ENCODE data around the gene FBLN1.
"Not testable (repeated sequence)": the region's sequence is repeated elsewhere in the genome, so short reads cannot be mapped to it uniquely, and the experiment has no call there.

Gene FBLN1

DNA sequence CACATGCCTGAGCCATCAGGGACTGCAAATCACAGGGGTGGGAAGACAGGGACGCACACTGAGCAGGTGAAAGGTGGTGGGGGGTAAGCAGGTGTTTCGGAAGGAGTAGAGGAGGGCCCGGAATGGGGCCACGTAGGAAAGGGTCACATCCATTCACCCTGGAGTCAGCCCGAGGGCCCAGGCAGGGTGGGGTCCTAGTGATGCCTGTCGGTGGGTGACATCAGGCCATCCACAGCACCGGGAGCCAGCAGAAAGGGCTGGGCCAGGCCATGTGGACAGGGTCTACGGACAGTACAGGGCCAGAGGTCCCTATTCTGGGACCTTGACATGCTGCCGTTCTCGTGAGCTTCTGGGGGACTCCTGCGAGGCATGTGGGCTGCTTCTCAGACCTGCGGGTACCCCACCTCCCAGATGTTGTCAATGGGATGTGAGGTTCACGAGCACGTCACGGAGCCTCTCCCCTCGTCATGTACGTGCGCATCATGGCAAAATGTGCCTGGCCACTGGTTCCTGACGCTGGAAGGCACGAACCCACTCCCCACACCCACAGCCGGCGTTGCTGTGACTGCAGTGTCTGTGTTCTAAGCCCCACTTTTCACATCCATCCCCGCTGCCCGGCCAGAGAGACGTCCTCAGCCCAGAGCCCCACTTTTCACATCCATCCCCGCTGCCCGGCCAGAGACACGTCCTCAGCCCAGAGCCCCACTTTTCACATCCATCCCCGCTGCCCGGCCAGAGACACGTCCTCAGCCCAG is 84.1 kb downstream of the FBLN1 start:
- no peak for DNase-seq

GRCh38 chr22:45587638-45588505 is 85.2 kb downstream of the FBLN1 start:
- DNase-seq: no peak

DNA sequence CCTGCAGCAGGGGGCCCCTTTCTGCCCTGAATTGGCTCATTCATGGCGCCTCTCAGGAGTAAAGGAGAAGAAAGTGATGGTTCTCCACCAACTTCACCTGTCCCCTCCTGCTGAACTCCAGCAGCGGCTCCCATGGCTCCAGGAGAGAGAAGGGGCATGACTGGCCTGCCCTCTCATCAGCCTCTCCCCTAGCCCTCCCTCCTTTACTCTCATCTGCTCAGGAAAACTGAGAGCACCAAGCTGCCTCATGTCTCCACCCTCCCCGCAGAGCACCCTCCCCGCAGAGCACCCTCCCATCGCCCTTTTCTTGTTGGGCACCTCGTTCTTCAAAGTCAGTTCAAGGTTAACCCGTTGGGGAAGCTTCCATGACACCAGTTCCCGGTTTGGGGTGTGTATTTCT is 86.9 kb downstream of the FBLN1 start:
- DNase-seq: no peak

DNA sequence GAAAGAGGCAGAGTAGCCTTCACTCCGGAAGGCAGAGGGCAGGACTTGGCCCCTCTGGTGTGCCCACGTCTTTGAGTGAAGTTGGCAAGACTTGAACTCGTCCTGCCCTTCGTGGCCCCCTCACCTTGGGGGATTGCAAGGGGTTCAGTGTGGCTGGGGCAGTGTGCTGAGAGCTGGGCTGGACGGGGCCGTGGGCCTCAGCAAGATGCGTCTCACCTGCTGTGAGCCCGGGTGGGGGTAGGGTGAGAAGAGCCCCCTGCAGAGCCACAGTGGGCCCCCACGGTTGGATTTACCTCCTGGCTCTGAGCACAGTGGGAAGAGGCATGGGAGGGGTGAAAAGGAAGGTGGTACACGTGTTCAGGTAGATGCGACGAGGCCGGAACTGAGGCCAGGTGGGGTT is 87.6 kb downstream of the FBLN1 start:
- no peak for DNase-seq

- DNase-seq: not testable (repeated sequence)
Observed at GRCh38 chr22:45591633-45592213, 89.0 kb downstream of the FBLN1 start.

GRCh38 chr22:45594123-45594941 is 91.6 kb downstream of the FBLN1 start:
- no peak for DNase-seq

- DNase-seq: no peak
Observed at GRCh38 chr22:45597460-45598192, 94.9 kb downstream of the FBLN1 start.

GRCh38 chr22:45598596-45599217 is 96.0 kb downstream of the FBLN1 start:
- no peak for DNase-seq

DNA sequence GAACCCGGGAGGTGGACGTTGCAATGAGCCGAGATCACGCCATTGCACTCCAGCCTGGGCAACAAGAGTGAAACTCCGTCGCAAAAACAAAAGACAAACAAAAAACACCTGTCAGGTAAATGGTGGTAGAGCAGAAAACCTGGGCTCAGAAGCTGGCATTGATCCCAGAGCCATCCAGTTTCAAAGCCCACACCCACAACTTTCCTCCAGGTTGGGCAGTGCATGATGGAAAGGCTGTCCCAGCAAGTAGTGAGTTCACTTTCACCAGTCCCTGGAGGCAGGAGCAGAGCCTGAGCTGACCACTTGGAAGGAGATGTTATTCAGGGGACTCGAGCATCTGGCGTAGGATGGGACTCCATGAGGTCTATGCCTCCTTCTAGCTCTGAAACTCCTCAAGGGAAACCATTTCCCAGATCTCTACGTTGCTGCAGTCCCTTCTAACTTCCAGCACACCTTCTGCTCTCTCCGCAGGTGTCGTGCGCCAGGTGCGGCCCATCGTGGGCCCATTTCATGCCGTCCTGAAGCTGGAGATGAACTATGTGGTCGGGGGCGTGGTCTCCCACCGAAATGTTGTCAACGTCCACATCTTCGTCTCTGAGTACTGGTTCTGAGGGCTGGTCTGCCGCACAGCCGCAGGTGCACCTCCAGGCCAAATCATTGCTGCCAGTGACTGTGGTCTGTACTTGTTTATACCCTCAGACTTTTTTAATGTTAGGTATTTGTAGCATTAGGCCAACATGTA is 97.3 kb downstream of the FBLN1 start:
- DNase-seq: no peak

DNA sequence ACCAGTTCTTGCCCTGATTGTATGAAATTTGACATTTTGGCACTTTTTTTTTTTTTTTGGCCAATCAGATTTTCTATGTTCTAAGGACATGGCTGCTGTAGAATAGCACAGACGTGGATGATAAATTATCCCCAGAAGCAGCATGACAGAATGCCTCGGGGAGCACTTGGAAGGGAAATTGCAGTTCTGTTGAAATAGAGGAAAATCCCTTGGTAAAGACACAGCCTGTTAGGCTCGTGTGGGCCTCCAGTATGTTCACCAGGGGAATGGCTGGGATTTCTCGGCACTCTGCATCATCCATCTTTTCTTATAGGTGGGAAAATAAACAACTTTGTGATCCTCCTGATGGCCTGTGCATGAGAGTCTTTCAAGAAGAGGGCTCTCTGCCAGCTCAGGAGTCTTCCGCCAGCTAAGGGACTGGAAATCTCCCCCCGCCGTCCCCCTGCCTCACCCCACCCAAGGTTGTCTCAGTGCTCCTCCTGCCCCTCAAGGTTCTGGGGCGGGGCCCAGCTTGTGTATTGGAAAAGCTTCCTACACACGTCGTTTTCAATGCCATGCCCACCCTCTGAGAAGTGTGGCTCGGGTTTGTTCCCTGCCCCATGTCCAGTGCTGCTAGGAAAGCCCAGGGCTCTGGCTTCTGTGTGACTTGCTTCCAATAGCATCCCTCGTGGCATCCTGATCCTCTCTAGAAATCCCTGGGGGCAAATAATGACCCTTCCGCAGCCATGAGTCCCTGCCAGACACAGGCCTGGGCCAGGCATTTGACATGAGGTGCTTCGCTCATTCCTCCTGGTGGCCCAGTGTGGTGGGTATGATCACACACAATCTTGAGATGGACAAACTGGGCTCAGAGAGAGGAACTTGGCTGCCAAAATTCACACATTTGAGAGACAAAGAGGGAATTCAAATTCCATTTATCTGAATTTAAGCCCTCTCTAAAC is 98.4 kb downstream of the FBLN1 start:
- DNase-seq: no peak

DNA sequence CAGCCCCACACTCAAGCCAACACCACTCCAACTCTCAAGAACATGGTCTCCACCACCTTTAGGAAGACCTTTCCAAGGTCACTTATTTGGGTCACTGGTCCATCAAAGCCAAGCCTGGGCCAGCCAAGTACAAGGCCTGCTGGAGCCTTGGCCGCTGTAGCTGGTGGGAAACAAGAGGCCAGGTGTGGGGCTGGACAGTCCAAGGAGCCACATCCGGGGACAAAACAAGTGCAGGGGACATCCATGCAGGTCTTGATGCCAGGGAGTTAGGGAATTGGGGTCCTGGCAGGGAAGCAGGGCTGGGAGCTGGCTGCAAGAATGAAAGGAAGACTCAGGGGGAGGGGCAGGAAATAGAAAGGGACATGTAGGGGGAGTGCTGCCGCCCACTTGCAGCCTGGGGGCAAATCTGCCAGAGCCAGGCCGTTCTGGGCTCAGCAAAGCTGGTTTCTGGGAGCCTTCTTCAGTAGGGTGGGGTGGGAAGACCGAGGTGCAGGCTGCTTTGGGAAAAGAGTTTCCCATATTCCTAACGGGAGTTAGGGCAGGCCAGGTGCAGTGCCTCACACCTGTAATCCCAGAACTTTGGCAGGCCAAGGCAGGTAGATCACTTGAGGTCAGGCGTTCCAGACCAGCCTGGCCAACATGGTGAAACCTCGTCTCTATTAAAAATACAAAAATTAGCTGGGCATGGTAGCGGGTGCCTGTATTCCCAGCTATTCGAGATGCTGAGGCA is 99.5 kb downstream of the FBLN1 start:
- no peak for DNase-seq

- peak; percentile 73 for DNase-seq
Observed at GRCh38 chr22:45602824-45603595, 100.3 kb downstream of the FBLN1 start.

DNA sequence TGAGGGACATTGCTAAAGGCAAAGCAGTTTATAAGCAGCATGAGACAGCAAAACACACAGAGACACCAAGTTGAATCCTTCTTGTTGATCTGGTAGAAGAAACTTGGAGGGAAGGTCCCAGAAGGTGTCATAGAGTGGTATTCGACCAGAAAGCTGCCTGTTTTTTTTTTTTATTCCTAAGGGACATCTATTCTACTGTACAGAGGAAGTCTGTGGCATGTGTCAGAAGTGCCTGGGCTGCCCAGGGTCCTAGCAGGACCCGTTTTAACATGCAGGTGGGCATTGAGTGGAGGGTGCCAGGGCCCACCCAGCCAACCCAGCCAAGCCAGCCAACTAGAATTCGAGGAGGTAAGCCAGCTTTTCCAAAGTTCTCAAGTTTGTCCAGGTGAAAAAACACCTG is 100.9 kb downstream of the FBLN1 start:
- DNase-seq: no peak

GRCh38 chr22:45608045-45608444 is 105.4 kb downstream of the FBLN1 start:
- DNase-seq: not testable (repeated sequence)

GRCh38 chr22:45608763-45609180 is 106.1 kb downstream of the FBLN1 start:
- DNase-seq: no peak

- DNase-seq: no peak
Observed at GRCh38 chr22:45612451-45612901, 109.8 kb downstream of the FBLN1 start.

DNA sequence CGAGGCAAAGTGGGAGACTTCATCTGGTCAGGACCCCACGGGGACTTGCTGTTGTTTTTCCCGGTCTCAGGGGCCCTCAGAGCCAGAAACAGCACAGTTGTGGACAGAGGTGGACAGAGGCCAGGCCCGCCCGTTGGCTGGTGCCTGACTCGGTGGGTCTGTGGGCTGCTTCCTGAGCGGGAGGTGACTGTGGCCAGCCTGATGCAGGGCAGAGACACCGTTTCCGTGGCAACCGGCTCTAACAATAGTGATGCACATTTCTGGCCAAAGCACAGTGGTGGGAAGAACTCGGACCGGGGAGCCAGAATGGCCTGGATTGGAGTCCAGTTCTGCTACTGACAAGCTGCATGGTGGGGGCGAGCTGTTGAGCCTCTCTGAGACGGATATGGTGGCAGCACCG is 110.3 kb downstream of the FBLN1 start:
- DNase-seq: no peak

DNA sequence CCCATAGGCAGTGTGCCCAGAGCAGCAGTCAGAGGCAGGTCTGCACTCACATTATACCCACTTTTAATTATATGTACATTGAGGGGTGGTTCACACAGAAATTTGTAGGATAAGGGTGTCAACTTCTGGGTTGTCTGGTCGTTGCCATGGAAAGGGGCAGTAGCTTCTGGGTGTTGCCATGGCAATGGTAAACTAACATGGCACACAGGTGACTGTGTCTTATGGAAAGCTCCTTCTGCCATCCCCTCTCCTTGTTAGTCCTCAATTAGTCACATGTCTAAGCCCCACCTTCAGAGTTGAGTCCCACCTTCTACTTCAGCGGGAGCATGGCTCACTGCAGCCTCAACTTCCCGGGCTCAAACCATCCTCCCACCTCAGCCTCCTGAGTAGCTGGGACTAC is 112.7 kb downstream of the FBLN1 start:
- DNase-seq: no peak
